Right lobe of liver (tissue), 6 donors: ENCODE results near the gene KIF19. TPM values are rescaled to one million over a fixed set of nuclear protein-coding genes. Genes with fewer than 3 reads are reported as not detected.

ENCODE experiments used
- ATAC-seq, 4 donors: fragments of 200-7000 bp; cut with Tn5 transposase; one replicate each; pipeline ENCODE4 v1.9.1; 2020; ENCODE audit warnings: mild to moderate bottlenecking in 4 of 4, moderate library complexity in 4 of 4
- DNase-seq, 3 donors: peaks; one replicate each; pipeline ENCODE4 v3.0.0-alpha.2; 2020
- H3K27ac ChIP-seq, 3 donors: fragments of 200-600 bp; one replicate each; pipeline ENCODE4 v1.8.0; 2022
- H3K27me3 ChIP-seq, 2 donors: fragments of 200-600 bp; one replicate each; pipeline ENCODE4 v1.8.0; 2022
- H3K36me3 ChIP-seq, 4 donors: fragments of 200-600 bp; sonication (generic) in 1 of 4; one replicate each; pipeline versions ENCODE4 v1.5.1 to v1.8.0; 2017 to 2022; ENCODE audit warnings: control low read depth in 1 of 4
- H3K4me1 ChIP-seq, 4 donors: fragments of 200-600 bp; sonication (generic) in 1 of 4; one replicate each; pipeline versions ENCODE4 v1.5.1 to v1.8.0; 2017 to 2022; ENCODE audit warnings: control low read depth in 1 of 4
- H3K4me3 ChIP-seq, 3 donors: fragments of 200-600 bp; one replicate each; pipeline ENCODE4 v1.8.0; 2022
- H3K9me3 ChIP-seq, 4 donors: fragments of 200-600 bp; sonication (generic) in 1 of 4; one replicate each; pipeline versions ENCODE4 v1.5.1 to v1.8.0; 2017 to 2022; ENCODE audit warnings: control low read depth in 1 of 4
- POLR2A ChIP-seq: fragments of 450-650 bp; IDR thresholded peaks from one replicate; pipeline ENCODE4 v1.6.1; 2017; ENCODE audit warnings: antibody characterized with exemption, mild to moderate bottlenecking
- WGBS: methylation state at CpG from one replicate; pipeline ENCODE4 v1.1.6; 2018; ENCODE audit warnings: low coverage, low lambda C conversion rate; ENCODE audit not compliant: insufficient coverage; ENCODE audit errors: missing lambda C conversion rate; 5-methylcytosine and 5-hydroxymethylcytosine counted together
- intact Hi-C, 2 donors: fragments of 100-400 bp; cut with DNase I; formaldehyde crosslinking; loops; one replicate each; pipeline versions ENCODE4 v1.11.2 to v1.14.1; 2022
- total RNA-seq, 6 experiments: library from RNA; depleted of rRNA in 2 of 6; stranded (reverse); fragments of >200 nt in 2 of 6; fragmentation: NEBNext Ultra II Directional in 3 of 6; extraction: Animal tissue kit (Norgen Biotek cat#: 25700) in 3 of 6; gene quantifications; one replicate each; pipeline versions ENCODE4 v1.1.0 to v1.2.4, GENCODE V29; 2016 to 2023
- TF ChIP-seq, protein P1 (sequence below), 4 donors: fragments of 200-600 bp in 3 of 4; fragments of 450-650 bp in 1 of 4; IDR thresholded peaks; one replicate each; pipeline versions ENCODE4 v1.5.1 to v1.8.0; 2016 to 2022; ENCODE audit warnings: antibody characterized with exemption in 4 of 4, mild to moderate bottlenecking in 2 of 4
- donor health status: DM: no; HTN: yes; CAD: no.
- donor health status: DM: no; HTN: no; CAD: no.
- donor health status: DM: no; HTN: no; CAD: no.
- donor health status: DM: no; HTN: yes; CAD: no.
- donor health status: DM: no; HTN: yes; CAD: no.

KIF19 gene
- total RNA-seq, 6 experiments from 2014 or later: 0.31 to 1.1 (median 0.64) TPM

DNA sequence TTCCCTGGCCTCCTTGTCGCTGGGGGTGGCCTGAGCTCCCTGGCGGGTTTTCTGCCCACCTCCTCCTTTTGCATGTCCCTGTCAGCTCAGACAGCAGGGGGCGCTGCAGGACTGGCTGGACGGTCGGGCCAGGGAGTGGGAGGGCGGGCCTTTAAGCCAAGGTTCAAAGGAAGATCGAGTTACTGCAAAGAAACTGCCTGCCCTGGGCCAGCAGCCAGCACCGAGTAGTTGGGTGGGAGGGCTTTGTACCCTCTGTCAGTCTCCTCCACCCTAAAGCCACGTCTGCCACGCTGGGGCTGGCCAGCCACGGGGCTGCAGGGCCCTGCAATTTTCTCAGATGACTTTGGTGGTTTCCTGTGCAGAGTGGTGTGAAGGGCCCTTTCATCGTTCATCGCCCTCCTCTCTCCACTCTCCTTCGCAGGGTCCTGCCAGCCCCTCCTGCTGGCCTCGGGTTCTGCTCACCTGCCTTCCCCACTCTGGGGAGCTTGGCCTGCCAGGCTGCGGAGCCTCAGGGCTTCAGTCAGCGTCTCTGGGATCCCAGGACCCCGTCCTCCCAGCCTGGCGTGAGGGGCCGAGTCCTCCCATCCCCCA, 53.6 kb downstream of the KIF19 start:
- peaks cover 0 to 12% (median 4%) of the 10 kb centered on the region in 4 donors for H3K4me1 ChIP-seq
- intact Hi-C loops: loop anchor here (2.0 to 5.0 kb wide), 2 partner anchors 78 to 79 kb away; no protein-coding TSS in a partner anchor
- H3K27ac ChIP-seq: no peak overlapping the region
- H3K9me3 ChIP-seq: no peaks in the 10 kb centered on the region
- no peaks in the 10 kb centered on the region for H3K27me3 ChIP-seq
- no peaks in the 10 kb centered on the region for H3K36me3 ChIP-seq
- ATAC-seq (peak; percentile 92 to 98 (median 96)), DNase-seq (peak; percentile 93 to 94 (median 94))
- WGBS: 28% methylated on average over 11 of the region's 20 CpGs
- H3K4me3 ChIP-seq: no peak overlapping the region
- TF ChIP-seq, protein P1, sequence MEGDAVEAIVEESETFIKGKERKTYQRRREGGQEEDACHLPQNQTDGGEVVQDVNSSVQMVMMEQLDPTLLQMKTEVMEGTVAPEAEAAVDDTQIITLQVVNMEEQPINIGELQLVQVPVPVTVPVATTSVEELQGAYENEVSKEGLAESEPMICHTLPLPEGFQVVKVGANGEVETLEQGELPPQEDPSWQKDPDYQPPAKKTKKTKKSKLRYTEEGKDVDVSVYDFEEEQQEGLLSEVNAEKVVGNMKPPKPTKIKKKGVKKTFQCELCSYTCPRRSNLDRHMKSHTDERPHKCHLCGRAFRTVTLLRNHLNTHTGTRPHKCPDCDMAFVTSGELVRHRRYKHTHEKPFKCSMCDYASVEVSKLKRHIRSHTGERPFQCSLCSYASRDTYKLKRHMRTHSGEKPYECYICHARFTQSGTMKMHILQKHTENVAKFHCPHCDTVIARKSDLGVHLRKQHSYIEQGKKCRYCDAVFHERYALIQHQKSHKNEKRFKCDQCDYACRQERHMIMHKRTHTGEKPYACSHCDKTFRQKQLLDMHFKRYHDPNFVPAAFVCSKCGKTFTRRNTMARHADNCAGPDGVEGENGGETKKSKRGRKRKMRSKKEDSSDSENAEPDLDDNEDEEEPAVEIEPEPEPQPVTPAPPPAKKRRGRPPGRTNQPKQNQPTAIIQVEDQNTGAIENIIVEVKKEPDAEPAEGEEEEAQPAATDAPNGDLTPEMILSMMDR (IDR thresholded peaks at IDR 0.05): peak; percentile 94 to 98 (median 96)
- no peak for TF ChIP-seq POLR2A

DNA sequence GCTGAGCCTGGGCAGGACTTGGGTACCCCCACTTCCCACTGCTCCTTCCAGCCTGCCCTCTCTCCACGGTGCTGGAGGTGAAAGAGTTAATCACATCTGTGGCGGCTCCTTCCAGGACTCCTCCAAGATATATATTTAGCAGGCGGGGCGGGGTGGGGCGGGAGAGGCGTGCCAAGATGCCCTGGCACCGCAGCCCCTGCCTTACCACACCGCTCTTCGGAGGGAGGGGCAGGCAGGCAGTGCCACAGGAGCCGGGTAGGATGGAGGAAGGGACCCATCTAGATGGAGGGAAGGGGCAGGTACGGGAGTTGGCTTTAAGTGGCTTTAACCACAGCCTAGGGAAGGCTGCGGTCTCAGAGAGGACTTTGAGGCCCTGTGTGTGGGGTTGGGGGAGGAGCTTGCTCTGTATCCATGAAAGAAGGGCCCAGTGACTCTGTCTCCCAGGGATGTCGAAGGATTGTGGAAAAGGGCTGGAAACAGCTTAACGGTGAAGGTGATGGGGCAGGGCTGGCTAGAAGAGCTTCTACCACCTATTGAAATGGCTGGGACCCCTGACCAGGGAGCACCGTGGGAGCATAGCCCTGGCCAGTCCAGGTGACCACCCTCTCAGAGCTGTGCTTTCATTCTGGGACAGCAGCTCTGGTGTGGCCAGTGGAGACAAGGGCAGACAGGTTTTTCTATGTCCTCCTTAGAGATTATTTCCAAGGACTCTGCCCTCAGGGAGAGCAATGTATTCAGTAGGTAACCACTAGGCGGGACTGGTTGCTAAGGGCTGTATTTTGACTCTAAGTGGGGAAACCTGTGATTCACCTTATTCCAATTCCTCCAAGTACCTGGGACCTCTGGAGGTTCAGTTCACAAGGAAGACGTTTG, 54.3 kb downstream of the KIF19 start:
- Histone ChIP-seq H3K4me1 (peaks cover 0 to 12% (median 4%) of the 10 kb centered on the region in 4 donors), H3K36me3 (no peaks in the 10 kb centered on the region), H3K4me3 (no peak overlapping the region), H3K27ac (no peak overlapping the region), H3K27me3 (no peaks in the 10 kb centered on the region), H3K9me3 (no peaks in the 10 kb centered on the region)
- 60% methylated on average over 9 of the region's 17 CpGs for WGBS
- TF ChIP-seq, protein P1 (IDR thresholded peaks at IDR 0.05): no peak
- no peak for TF ChIP-seq POLR2A
- intact Hi-C loops: loop anchor here in 1 of 2 donors (2.0 kb wide), 1 partner anchor 78 kb away; no protein-coding TSS in a partner anchor
- no peak for DNase-seq
- ATAC-seq: peak in 3 of 4 donors; percentile 6 to 12 (median 6)

DNA sequence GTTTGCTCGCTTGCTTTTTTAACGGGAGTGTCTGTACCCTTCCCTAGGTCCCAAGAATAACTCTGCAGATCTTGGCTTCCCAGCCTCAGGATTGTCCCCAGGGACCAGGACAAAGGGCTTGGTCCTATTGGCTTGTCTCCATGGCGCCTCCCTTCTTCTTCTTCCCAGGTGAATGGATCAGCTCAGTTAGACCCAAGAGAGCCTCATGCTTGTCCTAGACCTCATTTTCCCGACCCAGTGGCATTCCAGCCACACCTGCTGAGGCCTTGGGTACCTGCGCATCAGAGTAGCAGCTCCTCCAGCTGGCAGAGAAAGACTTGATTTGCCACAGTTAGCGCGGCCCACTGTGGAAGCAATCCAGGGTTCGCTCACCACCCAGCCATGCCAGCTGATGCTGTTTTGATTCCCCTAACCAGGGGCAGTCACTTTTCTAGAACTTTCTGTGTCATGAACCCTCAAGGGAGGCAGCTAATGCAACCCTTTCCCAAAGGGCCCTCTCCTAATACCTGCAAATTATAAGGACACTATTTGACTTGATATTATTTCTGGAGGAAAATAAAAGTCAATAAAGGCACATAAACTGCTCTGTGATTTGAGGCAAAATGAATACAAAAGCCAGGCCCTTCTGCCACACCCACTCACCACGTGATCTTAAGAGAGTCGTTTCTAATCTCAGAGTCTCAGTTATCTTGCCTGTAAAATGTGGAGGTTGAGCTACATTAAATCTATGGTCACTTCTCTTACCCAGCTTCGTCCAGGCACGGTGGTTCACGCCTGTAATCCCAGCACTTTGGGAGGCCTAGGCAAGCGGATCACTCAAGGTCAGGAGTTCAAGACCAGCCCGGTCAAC, 55.2 kb downstream of the KIF19 start:
- Histone ChIP-seq H3K27me3 (no peaks in the 10 kb centered on the region), H3K27ac (no peak overlapping the region), H3K36me3 (no peaks in the 10 kb centered on the region), H3K9me3 (no peaks in the 10 kb centered on the region), H3K4me3 (no peak overlapping the region), H3K4me1 (peaks cover 0 to 12% (median 4%) of the 10 kb centered on the region in 4 donors)
- 87% methylated on average over 7 of the region's 15 CpGs for WGBS
- ATAC-seq: no peak
- TF ChIP-seq, protein P1 (IDR thresholded peaks at IDR 0.05): no peak
- TF ChIP-seq POLR2A: no peak
- no peak for DNase-seq
- intact Hi-C loops: loop anchor here in 1 of 2 donors (2.0 kb wide), 1 partner anchor 78 kb away; no protein-coding TSS in a partner anchor

DNA sequence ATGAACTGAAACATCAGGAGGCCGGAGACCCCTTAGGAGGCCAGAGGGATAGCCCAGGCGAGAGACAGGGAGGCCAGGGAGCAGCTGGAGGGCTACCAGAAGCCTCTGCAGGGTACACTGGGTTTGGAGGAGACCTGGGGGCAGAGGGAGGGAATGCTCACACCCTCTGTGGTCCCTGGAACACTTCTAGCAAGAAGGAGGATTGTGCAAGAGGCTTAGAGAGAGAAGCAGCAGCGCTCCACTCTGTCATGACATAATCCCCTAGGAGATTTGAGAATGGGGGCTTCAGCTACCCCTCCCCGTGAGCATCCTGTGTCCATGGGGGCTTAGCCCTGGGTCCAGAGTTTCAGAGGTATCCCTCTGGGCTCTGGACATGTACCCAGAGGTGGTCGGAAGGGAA, 57.1 kb downstream of the KIF19 start:
- 84% methylated on average over 2 of the region's 5 CpGs for WGBS
- Histone ChIP-seq H3K4me3 (no peak overlapping the region), H3K36me3 (no peaks in the 10 kb centered on the region), H3K4me1 (peaks cover 0 to 12% (median 4%) of the 10 kb centered on the region in 4 donors), H3K27me3 (no peaks in the 10 kb centered on the region), H3K27ac (no peak overlapping the region), H3K9me3 (no peaks in the 10 kb centered on the region)
- intact Hi-C loops: no loop called here
- no peak for ATAC-seq
- no peak for TF ChIP-seq POLR2A
- TF ChIP-seq, protein P1 (IDR thresholded peaks at IDR 0.05): no peak
- no peak for DNase-seq
